Colonic mucosa (tissue), 4 donors: ENCODE measurements around the gene ATXN3L. TPM values are rescaled to one million over a fixed set of nuclear protein-coding genes. Genes with fewer than 3 reads are reported as not detected.

Source experiments
- DNase-seq: peaks from one replicate; pipeline ENCODE4 v3.0.0-alpha.2; 2020
- H3K27ac ChIP-seq: fragments of 200-600 bp; one replicate; pipeline ENCODE4 v1.8.0; 2021
- H3K27me3 ChIP-seq: fragments of 200-600 bp; one replicate; pipeline ENCODE4 v1.8.0; 2021
- H3K36me3 ChIP-seq: fragments of 200-600 bp; one replicate; pipeline ENCODE4 v1.8.0; 2021
- H3K4me1 ChIP-seq: fragments of 200-600 bp; one replicate; pipeline ENCODE4 v1.8.0; 2021; ENCODE audit warnings: mild to moderate bottlenecking
- H3K4me3 ChIP-seq: fragments of 200-600 bp; one replicate; pipeline ENCODE4 v1.8.0; 2021
- H3K9ac ChIP-seq, 2 donors: one replicate each; pipeline ENCODE4 v1.7.0; 2013; ENCODE audit warnings: control low read depth in 2 of 2, low read depth in 2 of 2, low read length in 2 of 2
- H3K9me3 ChIP-seq: fragments of 200-600 bp; one replicate; pipeline ENCODE4 v1.8.0; 2021
- CTCF ChIP-seq: fragments of 200-600 bp; IDR thresholded peaks from one replicate; pipeline ENCODE4 v1.8.0; 2022; ENCODE audit warnings: antibody characterized with exemption, mild to moderate bottlenecking
- intact Hi-C: fragments of 100-400 bp; cut with DNase I; formaldehyde crosslinking; loops from one replicate; pipeline ENCODE4 v1.14.1; 2022
- total RNA-seq, 2 donors: library from RNA; stranded (reverse); fragmentation: NEBNext Ultra II Directional in 1 of 2; extraction: Animal tissue kit (Norgen Biotek cat#: 25700) in 1 of 2; gene quantifications; one replicate each; pipeline ENCODE4 v1.2.1, GENCODE V29; 2021
- donor health status: healthy.
- donor health status: DM: no; HTN: no; CAD: no.
- donor health status: DM: no; HTN: no; CAD: no.

Gene ATXN3L
- total RNA-seq, 2 donors from 2014 or later = not detected

DNA sequence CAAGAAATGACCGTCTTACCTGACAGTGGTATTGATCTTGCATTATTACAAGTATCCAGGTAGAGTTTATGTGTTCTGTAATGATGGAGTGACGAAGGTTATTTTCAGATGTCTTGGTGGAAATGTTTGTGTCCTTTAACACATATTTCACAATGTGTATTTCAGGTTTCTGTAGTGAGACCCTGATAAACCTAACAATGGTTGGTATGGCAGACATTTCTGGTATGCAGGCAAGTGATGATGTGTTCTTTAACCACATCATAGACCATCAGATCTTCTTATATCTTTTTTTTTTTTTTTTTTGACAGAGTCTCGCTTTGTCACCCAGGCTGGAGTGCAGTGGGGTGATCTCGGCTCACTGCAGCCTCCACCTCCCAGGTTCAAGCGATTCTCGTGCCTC, 14.6 kb upstream of the ATXN3L start:
- Histone ChIP-seq H3K4me1 (no peaks in the 10 kb centered on the region), H3K36me3 (no peaks in the 10 kb centered on the region), H3K9me3 (no peaks in the 10 kb centered on the region), H3K27ac (no peak overlapping the region), H3K27me3 (no peaks in the 10 kb centered on the region), H3K4me3 (no peak overlapping the region), H3K9ac (no peak overlapping the region)
- no peak for DNase-seq
- no peak for TF ChIP-seq CTCF
- intact Hi-C loops = no loop called here

DNA sequence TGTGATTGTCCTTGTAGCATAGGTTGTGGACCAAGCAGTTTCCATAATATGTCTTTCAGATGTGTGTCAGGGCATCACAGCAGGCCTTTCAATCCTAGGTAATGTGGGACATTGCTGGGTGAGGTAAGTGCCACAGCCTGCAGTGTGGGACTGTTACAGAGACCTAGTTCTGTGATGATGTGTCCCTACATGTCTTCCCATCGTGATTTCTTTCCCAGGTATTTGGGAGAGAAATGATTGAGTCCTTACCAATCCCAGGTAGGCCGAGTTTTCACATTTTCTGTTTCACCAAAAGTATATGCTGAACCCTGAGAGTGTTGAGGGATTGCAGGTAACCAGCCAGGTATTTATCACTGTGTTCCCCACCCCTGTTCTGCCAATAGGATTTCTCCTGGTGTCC, 10.6 kb upstream of the ATXN3L start:
- Histone ChIP-seq H3K4me1 (no peaks in the 10 kb centered on the region), H3K9ac (no peak overlapping the region), H3K27me3 (no peaks in the 10 kb centered on the region), H3K27ac (no peak overlapping the region), H3K4me3 (no peak overlapping the region), H3K36me3 (no peaks in the 10 kb centered on the region), H3K9me3 (no peaks in the 10 kb centered on the region)
- DNase-seq = no peak
- TF ChIP-seq CTCF = no peak
- intact Hi-C loops = no loop called here

GRCh38 chrX:13327666-13328065, 7.8 kb upstream of the ATXN3L start:
- H3K36me3 ChIP-seq = no peaks in the 10 kb centered on the region
- intact Hi-C loops = no loop called here
- no peak for TF ChIP-seq CTCF
- no peaks in the 10 kb centered on the region for H3K9me3 ChIP-seq
- no peak overlapping the region for H3K9ac ChIP-seq
- no peaks in the 10 kb centered on the region for H3K4me1 ChIP-seq
- DNase-seq = no peak
- no peak overlapping the region for H3K27ac ChIP-seq
- H3K27me3 ChIP-seq = no peaks in the 10 kb centered on the region
- no peak overlapping the region for H3K4me3 ChIP-seq

GRCh38 chrX:13323241-13323640, 3.4 kb upstream of the ATXN3L start:
- no peak for TF ChIP-seq CTCF
- intact Hi-C loops = no loop called here
- H3K4me1 ChIP-seq = no peaks in the 10 kb centered on the region

DNA sequence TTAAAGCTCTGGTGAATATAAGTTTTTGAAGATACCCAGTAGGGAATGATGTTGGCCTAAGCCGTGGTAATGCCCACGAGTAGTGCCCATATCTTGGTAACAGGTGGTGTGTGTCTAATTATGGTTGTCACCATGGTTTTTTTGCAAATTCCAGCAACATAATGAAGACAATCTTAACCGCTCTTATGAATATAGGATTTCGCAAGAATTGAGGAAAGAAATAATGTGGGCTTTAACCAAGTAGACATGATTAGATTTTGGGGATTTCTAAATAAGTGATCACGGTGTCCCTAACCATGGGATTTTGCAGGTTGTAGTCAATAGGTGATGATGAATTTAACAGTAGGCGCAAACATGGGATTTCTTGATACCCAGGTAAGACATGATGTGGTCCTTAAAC, 2.5 kb downstream of the ATXN3L start:
- DNase-seq = no peak
- H3K27me3 ChIP-seq = no peaks in the 10 kb centered on the region
- no peaks in the 10 kb centered on the region for H3K9me3 ChIP-seq
- no peaks in the 10 kb centered on the region for H3K36me3 ChIP-seq
- no peak for TF ChIP-seq CTCF
- intact Hi-C loops = no loop called here
- no peak overlapping the region for H3K9ac ChIP-seq
- H3K4me1 ChIP-seq = no peaks in the 10 kb centered on the region
- H3K4me3 ChIP-seq = no peak overlapping the region
- H3K27ac ChIP-seq = no peak overlapping the region

More at GRCh38 chrX:13323241-13323640, 3.4 kb upstream of the ATXN3L start:
- Histone ChIP-seq H3K9ac (no peak overlapping the region), H3K27me3 (no peaks in the 10 kb centered on the region), H3K36me3 (no peaks in the 10 kb centered on the region), H3K4me3 (no peak overlapping the region), H3K27ac (no peak overlapping the region), H3K9me3 (no peaks in the 10 kb centered on the region)
- no peak for DNase-seq

DNA sequence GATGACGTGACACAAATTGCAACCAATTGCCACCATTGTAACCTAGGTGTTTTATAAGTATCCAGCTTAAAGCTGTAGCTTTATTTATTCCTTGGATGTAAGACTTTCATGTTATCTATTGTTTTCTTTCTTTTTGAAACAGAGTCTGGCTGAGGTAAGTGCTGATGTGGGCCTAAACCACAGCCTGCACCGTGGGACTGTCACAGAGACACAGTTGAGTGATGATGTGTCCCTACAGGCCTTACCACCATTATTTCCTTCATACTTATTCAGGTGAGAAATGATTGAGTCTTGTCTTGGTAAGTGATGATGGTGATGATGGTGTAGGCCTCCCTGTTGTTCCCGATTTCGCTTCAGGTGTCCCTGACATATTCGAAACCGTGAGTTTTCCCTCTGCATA, 8.3 kb downstream of the ATXN3L start:
- intact Hi-C loops = no loop called here
- DNase-seq = no peak

More for the DNA sequence above, 8.3 kb downstream of the ATXN3L start:
- Histone ChIP-seq H3K9ac (no peak overlapping the region), H3K9me3 (no peaks in the 10 kb centered on the region), H3K4me3 (no peak overlapping the region), H3K27ac (no peak overlapping the region), H3K4me1 (no peaks in the 10 kb centered on the region), H3K27me3 (no peaks in the 10 kb centered on the region), H3K36me3 (no peaks in the 10 kb centered on the region)
- no peak for TF ChIP-seq CTCF
